Dedifferentiated amniotic fluid mesenchymal stem cell (primary cell): ENCODE measurements around the gene ABCC3.

Experiments
- DNase-seq: peaks from one replicate; pipeline ENCODE4 v3.0.0-alpha.2; 2016; ENCODE audit errors: extremely low spot score

The ABCC3 gene

GRCh38 chr17:50604513-50604912, 30.2 kb upstream of the ABCC3 start:
- DNase-seq: peak; percentile 25

GRCh38 chr17:50605429-50605828, 29.3 kb upstream of the ABCC3 start:
- no peak for DNase-seq

GRCh38 chr17:50607522-50608175, 27.0 kb upstream of the ABCC3 start:
- DNase-seq: no peak

GRCh38 chr17:50608700-50609379, 25.8 kb upstream of the ABCC3 start:
- DNase-seq: no peak

- DNase-seq: no peak
Observed at GRCh38 chr17:50609380-50610074, 25.2 kb upstream of the ABCC3 start.

- no peak for DNase-seq
Observed at GRCh38 chr17:50611634-50612033, 23.0 kb upstream of the ABCC3 start.

GRCh38 chr17:50612281-50612680, 22.4 kb upstream of the ABCC3 start:
- DNase-seq: no peak

GRCh38 chr17:50613007-50613992, 21.4 kb upstream of the ABCC3 start:
- no peak for DNase-seq

- no peak for DNase-seq
Observed at GRCh38 chr17:50614471-50615051, 20.1 kb upstream of the ABCC3 start.

GRCh38 chr17:50615828-50616227, 18.9 kb upstream of the ABCC3 start:
- DNase-seq: no peak

- no peak for DNase-seq
Observed at GRCh38 chr17:50618300-50618699, 16.4 kb upstream of the ABCC3 start.

GRCh38 chr17:50618941-50619340, 15.7 kb upstream of the ABCC3 start:
- DNase-seq: no peak

- no peak for DNase-seq
Observed at GRCh38 chr17:50619489-50619888, 15.2 kb upstream of the ABCC3 start.

- DNase-seq: no peak
Observed at GRCh38 chr17:50620237-50620636, 14.4 kb upstream of the ABCC3 start.

GRCh38 chr17:50620858-50621257, 13.8 kb upstream of the ABCC3 start:
- no peak for DNase-seq

GRCh38 chr17:50621574-50622031, 13.1 kb upstream of the ABCC3 start:
- no peak for DNase-seq

GRCh38 chr17:50624321-50624934, 10.3 kb upstream of the ABCC3 start:
- DNase-seq: no peak

- DNase-seq: no peak
Observed at GRCh38 chr17:50625032-50625871, 9.4 kb upstream of the ABCC3 start.

GRCh38 chr17:50626037-50626574, 8.6 kb upstream of the ABCC3 start:
- peak; percentile 43 for DNase-seq
